Effector memory CD4-positive, alpha-beta T cell (primary cell): ENCODE data around the gene ST3GAL5.
"Not testable (repeated sequence)": the region's sequence is repeated elsewhere in the genome, so short reads cannot be mapped to it uniquely, and the experiment has no call there.

Experiments used
- DNase-seq, 3 donors: peaks; one replicate each; pipeline ENCODE4 v3.0.0-alpha.2; 2020
- H3K27ac ChIP-seq: 2 replicates; pipeline ENCODE4 v1.7.0; 2013; ENCODE audit warnings: mild to moderate bottlenecking, low read length, moderate library complexity; ENCODE audit not compliant: insufficient read depth, poor library complexity, severe bottlenecking
- H3K27me3 ChIP-seq: replicated peaks from 2 replicates; pipeline ENCODE4 v1.7.0; 2013; ENCODE audit warnings: mild to moderate bottlenecking, low read length; ENCODE audit not compliant: insufficient read depth, control insufficient read depth, poor library complexity, severe bottlenecking
- H3K36me3 ChIP-seq: 2 replicates; pipeline ENCODE4 v1.7.0; 2013; ENCODE audit warnings: mild to moderate bottlenecking, low read length, moderate library complexity; ENCODE audit not compliant: control insufficient read depth, insufficient read depth
- H3K4me1 ChIP-seq: 2 replicates; pipeline ENCODE4 v1.7.0; 2013; ENCODE audit warnings: low read length, mild to moderate bottlenecking; ENCODE audit not compliant: control insufficient read depth, insufficient read depth, poor library complexity, severe bottlenecking
- H3K4me3 ChIP-seq: 2 replicates; pipeline ENCODE4 v1.7.0; 2013; ENCODE audit warnings: low read length, low read depth, mild to moderate bottlenecking; ENCODE audit not compliant: insufficient read depth, poor library complexity, severe bottlenecking
- H3K9me3 ChIP-seq: 2 replicates; pipeline ENCODE4 v1.7.0; 2013; ENCODE audit warnings: mild to moderate bottlenecking, low read length, moderate library complexity; ENCODE audit not compliant: control insufficient read depth
- total RNA-seq, 3 donors: gene quantifications; one replicate each; lab custom pipeline; 2026; lab: John Stamatoyannopoulos, UW

ST3GAL5 gene
- 39.9 to 53.9 (median 50.0) reads per million in 3 donors for total RNA-seq

DNA sequence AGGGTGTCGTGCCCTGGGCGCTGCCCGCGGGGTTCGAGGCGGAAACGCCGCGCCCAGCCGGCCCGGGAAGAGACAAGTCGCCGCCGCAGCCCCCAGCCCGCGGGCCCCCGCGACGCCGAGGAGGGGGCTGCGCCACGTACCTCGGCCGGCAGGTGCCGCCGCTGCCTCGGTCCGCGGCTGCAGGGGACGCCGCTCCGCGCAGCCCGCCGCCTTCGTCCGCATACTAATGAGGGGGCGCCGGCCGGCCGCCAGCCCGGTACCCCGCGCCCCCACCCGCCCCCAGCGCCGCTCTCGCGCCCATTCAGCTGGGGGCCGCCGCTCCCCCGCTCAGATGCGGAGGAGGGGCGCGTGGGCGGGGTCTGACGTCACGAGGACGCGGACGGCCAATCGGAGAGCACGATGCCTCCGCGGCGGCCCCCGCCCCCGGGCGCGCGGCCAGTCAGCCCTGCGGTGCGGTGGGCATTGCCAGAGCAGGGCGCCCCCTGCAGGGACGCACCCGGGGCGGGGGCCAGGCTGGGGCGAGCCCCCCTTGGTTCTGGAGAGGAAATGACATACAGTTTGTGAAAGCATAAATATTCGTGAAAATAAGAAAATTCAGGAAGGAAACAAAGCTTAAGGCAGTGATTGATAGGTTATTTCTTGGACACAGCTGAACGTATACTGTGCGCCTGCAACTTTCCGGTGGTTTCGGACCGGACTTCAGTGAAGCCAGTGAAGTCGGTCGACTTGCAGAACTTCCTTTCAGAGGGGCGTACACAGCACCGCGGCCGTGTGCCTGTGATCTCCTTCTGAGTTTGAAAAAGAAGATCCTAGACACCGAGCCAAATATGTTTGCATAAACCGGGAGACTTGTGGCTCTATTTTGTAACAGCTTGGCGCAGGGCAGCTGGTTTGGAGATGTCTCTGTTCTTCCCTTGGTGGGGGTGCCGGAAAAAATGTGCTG, at the start of gene ST3GAL5:
Gene ST3GAL5 (minus strand): TSS at position 307 of the 943 bp plus-strand sequence. CDS start 85 bp downstream, at position 222.
- H3K27ac ChIP-seq, result peak within 1 kb of the TSS; percentile 73
- H3K4me1 ChIP-seq, result peaks cover 27% of the 10 kb centered on the region
- H3K36me3 ChIP-seq, result no peaks in the 10 kb centered on the region
- H3K9me3 ChIP-seq, result no peaks in the 10 kb centered on the region
- peak; percentile 85 to 87 (median 85) for DNase-seq
- H3K4me3 ChIP-seq, result peak within 1 kb of the TSS; percentile 78
- H3K27me3 ChIP-seq, result no peaks in the 10 kb centered on the region

DNA sequence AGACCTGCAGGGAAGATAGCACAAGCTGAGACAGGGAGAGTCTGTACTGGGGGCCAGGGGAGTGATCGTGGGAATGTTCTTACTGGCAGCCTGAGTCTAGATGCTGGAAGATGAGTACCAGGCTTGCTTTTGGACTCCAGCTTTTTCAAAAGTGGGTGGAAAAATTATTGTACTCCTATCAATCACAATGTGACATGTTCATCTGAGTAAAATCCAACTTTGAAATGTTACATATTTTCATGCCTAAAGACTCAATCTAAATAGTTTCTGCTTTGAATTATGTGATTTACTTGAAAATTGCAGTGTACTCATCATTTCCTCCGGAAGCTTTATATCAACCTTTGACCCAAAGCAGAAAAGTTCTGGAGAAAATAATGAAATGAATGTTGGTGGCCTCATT, 49.7 kb upstream of the ST3GAL5 start:
- Histone ChIP-seq H3K36me3 (no peaks in the 10 kb centered on the region), H3K9me3 (peaks cover under 1% of the 10 kb centered on the region), H3K27ac (no peak overlapping the region), H3K27me3 (no peaks in the 10 kb centered on the region), H3K4me3 (no peak overlapping the region), H3K4me1 (no peaks in the 10 kb centered on the region)
- DNase-seq, result no peak

DNA sequence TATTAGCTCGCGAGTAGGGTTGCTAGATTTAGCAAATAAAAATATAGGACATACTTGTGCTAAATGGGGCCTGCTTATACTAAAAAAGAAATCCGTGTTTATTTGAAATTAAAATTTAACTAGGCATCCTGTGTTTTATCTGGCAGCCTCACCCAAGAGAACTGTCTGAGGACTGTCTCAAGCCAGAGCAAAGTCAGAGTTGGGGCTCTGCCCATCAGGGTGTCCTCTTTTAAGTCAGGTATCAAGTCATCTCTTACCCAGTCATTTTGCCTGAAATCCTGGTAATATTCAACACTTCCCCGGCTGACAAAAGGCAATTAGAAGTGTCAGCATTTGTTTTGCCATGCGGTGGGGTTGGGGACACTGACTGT, 48.3 kb upstream of the ST3GAL5 start:
- H3K4me3 ChIP-seq, result no peak overlapping the region
- no peaks in the 10 kb centered on the region for H3K36me3 ChIP-seq
- H3K27ac ChIP-seq, result no peak overlapping the region
- H3K4me1 ChIP-seq, result no peaks in the 10 kb centered on the region
- no peak for DNase-seq
- H3K9me3 ChIP-seq, result no peaks in the 10 kb centered on the region
- H3K27me3 ChIP-seq, result no peaks in the 10 kb centered on the region

DNA sequence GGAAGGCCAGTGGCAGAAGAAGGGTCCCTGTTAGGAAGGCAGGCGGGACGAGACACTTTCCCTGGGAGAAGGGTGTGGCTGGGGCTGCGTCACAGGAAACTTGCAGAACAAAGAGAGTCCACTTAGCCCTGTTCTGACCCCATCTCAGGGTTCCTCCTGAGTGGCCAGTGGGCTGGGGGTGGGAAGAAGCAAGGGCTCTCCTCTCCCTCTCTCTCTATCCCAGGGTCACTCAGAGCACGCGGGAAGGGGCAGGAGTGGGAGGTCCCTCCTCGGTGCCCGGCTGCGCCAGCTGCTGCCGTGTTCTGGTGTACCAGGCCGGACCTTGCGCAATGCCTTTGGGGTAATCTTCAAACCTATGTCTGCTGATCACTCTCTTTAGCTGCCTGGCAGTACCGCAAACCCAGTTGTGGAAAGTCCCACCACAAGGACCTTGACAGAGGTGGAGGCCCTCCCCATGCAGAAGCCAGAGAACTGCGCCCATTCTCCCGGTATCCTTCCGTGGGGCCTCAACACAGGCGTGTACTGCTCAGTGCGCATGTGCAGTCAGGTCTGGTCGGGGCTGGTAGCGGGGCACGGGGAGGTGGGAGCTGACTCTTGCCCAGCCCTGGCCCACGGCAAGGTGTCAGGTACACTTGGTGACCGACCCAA, 47.8 kb upstream of the ST3GAL5 start:
- Histone ChIP-seq H3K27ac (no peak overlapping the region), H3K9me3 (no peaks in the 10 kb centered on the region), H3K27me3 (no peaks in the 10 kb centered on the region), H3K4me3 (no peak overlapping the region), H3K4me1 (no peaks in the 10 kb centered on the region), H3K36me3 (no peaks in the 10 kb centered on the region)
- DNase-seq, result no peak

DNA sequence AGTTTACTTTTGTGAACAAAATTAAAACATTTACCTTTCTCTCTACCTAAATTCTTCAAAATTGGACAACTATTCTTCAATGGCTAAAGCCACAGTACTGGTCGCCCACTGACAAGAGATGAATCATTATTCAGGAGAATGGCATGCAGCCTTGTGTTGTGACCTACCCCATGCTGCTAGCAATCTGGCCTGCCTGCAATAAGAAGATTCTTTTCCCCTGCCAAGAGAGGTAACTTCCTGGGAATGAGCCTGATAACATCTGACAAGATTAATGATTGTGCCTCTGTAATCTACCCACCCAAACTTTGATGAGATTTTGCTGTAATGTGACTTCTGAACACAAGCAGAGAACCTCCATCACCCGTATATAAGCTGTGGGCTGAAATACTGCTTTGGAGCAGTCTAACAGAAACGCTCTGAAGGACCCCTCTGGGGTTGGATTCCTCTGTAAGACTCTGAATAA, 47.0 kb upstream of the ST3GAL5 start:
- Histone ChIP-seq H3K9me3 (no peaks in the 10 kb centered on the region), H3K27me3 (no peaks in the 10 kb centered on the region), H3K27ac (no peak overlapping the region), H3K4me1 (no peaks in the 10 kb centered on the region), H3K4me3 (no peak overlapping the region), H3K36me3 (no peaks in the 10 kb centered on the region)
- no peak for DNase-seq

DNA sequence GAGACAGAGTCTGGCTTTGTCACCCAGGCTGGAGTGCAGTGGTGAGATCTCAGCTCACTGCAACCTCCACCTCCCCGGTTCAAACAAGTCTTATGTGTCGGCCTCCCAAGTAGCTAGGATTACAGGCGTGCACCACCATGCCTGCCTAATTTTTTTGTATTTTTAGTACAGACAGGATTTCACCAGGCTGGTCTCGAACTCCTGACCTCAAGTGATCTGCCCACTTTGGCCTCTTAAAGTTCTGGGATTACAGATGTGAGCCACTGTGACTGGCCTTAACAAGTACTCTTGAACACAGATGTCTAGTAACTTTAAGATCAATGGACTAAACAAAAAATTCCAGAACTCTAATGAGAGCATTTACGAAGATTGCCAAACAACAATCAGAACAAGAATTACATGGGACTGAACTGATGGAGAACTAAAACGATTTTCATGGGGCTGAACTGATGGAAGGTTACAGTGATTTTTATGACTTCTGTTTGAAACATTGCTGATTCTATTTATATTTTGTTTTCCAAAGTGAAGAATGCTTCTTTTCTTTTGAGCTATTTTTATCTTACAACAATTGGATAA, 46.5 kb upstream of the ST3GAL5 start:
- Histone ChIP-seq H3K36me3 (no peaks in the 10 kb centered on the region), H3K4me1 (no peaks in the 10 kb centered on the region), H3K4me3 (no peak overlapping the region), H3K27me3 (no peaks in the 10 kb centered on the region), H3K27ac (no peak overlapping the region), H3K9me3 (no peaks in the 10 kb centered on the region)
- DNase-seq, result no peak

DNA sequence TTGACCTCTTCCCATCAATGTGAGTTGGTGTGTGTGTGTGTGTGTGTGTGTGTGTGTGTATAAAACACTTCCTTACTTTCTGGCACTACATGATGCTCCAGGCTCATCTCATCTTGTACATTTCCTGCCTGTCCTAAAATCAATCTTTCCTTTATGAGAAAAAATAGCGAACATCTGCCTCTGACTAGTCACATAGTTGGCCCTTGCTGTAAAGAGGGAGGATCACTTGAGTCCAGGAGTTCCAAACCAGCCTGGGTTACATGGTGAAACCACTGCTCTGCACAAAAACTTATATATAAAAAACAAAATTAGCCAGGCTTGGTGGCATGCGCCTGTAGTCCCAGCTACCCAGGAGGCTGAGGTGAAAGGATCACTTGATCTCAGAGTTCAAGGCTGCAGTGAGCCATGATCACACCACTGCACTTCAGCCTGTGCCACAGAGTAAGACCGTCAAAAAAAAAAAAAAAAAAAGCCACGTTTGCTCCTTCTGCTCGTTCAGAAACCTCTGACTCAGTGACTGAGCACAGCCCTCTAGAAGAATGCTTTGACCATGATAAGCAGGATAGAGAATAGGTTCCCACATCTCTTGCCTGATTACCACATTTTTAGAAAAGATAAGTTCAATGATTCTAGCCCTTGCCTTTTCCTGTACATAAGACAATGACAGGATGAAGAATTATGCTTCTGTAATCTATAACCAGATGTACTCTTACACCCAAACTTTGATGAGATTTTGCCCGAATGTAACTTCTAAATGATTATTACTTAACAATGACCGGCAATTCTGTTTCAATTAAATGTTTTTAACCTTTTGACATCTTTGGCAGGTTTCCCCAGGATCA, 45.2 kb upstream of the ST3GAL5 start:
- Histone ChIP-seq H3K4me3 (no peak overlapping the region), H3K27ac (no peak overlapping the region)
- DNase-seq, result no peak

DNA sequence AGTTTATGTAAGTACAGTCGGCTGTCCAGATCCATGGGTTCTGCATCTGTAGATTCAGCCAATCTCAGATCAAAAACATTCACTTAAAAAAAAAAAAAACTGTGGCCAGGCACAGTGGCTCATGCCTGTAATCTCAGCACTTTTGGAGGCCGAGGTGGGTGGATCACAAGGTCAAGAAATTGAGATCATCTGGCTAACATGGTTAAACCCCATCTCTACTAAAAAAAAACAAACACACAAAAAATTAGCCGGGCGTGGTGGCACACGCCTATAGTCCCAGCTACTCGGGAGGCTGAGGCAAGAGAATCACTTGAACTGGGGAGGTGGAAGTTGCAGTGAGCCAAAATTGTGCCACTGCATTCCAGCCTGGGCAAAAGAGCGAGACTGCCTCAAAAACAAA, 42.4 kb upstream of the ST3GAL5 start:
- not testable (repeated sequence) for H3K36me3 ChIP-seq, H3K4me3 ChIP-seq, H3K27me3 ChIP-seq, DNase-seq, H3K4me1 ChIP-seq, H3K27ac ChIP-seq, H3K9me3 ChIP-seq

More for the DNA sequence above, 45.2 kb upstream of the ST3GAL5 start:
- no peaks in the 10 kb centered on the region for H3K36me3 ChIP-seq
- H3K27me3 ChIP-seq, result no peaks in the 10 kb centered on the region
- H3K4me1 ChIP-seq, result no peaks in the 10 kb centered on the region
- H3K9me3 ChIP-seq, result no peaks in the 10 kb centered on the region
